Astrocyte of the cerebellum (primary cell): Measurements from ENCODE around the gene RANBP3L.
"Not testable (repeated sequence)": the region's sequence is repeated elsewhere in the genome, so short reads cannot be mapped to it uniquely, and the experiment has no call there.

ENCODE experiments used
- DNase-seq: peaks from one replicate; pipeline ENCODE4 v3.0.0-alpha.2; 2011; ENCODE audit warnings: low read depth
- H3K4me3 ChIP-seq: 2 replicates; pipeline ENCODE4 v1.5.1; 2011; ENCODE audit warnings: mild to moderate bottlenecking, low read depth, low read length, moderate library complexity
- in situ Hi-C: cut with HindIII; loops from 2 replicates; pipeline ENCODE4 v1.10.0; 2017; ENCODE audit warnings: low sequenced_read_pairs
- TF ChIP-seq, protein P1 (sequence below): IDR thresholded peaks from 2 replicates; pipeline ENCODE4 v1.5.1; 2012; ENCODE audit warnings: low read length, low read depth, moderate library complexity, mild to moderate bottlenecking; ENCODE audit errors: missing control alignments

Gene RANBP3L, protein sequence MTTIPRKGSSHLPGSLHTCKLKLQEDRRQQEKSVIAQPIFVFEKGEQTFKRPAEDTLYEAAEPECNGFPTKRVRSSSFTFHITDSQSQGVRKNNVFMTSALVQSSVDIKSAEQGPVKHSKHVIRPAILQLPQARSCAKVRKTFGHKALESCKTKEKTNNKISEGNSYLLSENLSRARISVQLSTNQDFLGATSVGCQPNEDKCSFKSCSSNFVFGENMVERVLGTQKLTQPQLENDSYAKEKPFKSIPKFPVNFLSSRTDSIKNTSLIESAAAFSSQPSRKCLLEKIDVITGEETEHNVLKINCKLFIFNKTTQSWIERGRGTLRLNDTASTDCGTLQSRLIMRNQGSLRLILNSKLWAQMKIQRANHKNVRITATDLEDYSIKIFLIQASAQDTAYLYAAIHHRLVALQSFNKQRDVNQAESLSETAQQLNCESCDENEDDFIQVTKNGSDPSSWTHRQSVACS

DNA sequence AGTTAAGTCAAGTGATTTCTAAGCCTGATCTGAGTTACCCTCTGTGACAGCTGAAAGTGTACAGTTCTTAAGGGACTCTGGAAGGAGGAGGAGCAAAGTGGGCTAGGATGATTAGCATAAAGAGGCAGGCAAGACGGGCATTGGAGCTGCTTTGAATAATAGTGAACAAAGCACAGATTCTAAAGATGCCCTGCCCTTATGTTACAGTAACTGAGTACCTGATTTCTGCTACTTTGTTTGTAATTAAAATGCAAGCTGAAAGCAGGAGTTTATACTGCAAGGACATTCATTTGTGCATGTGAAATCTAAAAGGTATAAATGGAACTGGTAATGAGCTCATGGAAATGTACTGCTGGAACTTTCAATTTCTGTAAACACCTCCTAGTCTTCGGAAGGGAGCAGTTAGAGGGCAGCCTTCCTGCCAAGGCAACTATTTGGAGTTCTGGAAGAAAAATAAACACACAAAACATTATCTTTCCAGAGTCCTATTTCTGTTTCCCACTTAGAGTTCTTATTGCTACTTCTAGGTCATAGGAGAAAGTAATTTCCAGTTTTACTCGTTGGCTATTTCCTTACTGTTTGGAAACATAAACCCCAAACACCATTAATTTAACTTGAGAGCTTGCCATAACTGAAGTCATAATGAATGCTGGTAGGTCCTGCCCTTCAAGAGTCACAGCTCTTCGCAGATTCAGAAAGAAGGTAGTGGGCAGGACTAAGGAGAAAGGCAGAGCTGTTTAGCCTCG is at the start of gene RANBP3L:
Gene RANBP3L, minus strand, starts transcription at position 45 of the 746 bp plus-strand sequence. CDS start 486 bp downstream, outside the sequence.
- no peak for DNase-seq
- in situ Hi-C loops = no loop called here
- peak within 1 kb of the TSS; percentile 22 for H3K4me3 ChIP-seq
- TF ChIP-seq, protein P1, sequence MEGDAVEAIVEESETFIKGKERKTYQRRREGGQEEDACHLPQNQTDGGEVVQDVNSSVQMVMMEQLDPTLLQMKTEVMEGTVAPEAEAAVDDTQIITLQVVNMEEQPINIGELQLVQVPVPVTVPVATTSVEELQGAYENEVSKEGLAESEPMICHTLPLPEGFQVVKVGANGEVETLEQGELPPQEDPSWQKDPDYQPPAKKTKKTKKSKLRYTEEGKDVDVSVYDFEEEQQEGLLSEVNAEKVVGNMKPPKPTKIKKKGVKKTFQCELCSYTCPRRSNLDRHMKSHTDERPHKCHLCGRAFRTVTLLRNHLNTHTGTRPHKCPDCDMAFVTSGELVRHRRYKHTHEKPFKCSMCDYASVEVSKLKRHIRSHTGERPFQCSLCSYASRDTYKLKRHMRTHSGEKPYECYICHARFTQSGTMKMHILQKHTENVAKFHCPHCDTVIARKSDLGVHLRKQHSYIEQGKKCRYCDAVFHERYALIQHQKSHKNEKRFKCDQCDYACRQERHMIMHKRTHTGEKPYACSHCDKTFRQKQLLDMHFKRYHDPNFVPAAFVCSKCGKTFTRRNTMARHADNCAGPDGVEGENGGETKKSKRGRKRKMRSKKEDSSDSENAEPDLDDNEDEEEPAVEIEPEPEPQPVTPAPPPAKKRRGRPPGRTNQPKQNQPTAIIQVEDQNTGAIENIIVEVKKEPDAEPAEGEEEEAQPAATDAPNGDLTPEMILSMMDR = no peak

DNA sequence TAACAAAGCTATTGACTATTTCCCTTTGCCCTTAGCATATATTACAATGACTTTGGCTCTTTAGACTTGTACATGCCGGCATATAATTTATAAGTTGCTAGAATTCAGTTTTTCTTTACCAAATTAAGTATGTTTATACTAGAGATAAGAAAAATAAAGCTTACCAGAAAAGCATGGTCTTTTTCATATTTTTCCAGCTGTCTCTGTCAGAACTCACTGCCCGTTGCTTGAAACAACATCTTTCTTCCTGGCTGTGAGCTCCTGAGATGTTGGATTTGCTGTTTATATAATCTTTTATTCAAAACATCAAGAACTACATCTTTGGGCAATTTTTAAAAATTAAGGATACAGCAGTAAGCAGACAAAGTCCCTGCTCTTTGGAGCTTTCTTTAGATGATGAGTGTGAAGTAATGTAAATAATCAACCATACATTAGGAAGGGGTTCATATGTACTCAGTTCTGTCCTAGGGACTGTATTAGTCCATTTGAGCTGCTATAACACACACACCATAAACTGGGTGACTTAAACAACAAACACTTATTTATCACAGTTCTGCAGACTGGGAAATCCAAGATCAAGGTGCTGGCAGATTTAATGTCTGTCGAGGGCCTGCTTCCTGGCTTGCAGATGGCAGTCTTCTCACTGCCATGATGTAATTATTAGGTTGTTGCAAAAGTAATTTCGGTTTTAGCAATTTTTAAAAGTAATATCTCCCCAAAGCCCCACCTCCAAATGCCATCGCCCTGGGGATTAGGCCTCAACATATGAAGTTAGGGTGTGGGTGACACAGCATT is 45.4 kb upstream of the RANBP3L start:
- TF ChIP-seq, protein P1 = no peak
- H3K4me3 ChIP-seq = no peak overlapping the region
- DNase-seq = no peak
- in situ Hi-C loops = no loop called here

DNA sequence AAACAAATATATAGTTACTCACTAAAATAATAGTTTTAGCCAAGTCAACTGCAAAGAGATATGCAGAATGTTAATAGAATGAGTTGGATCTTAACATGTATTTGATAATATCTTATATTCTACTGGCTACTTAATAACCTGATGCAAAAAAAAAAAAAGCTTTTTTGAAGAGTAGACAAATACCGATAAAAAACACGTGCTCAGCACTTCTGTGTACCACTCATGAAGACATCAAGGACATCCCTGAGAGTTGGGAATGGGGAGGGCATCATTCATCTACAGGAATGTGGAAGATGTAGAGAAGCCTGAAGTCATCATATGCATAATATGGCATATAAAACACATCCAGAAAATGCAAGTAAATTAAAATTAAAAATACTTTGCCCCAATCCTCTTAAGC is 43.2 kb upstream of the RANBP3L start:
- DNase-seq = no peak
- TF ChIP-seq, protein P1 = no peak
- H3K4me3 ChIP-seq = no peak overlapping the region
- in situ Hi-C loops = no loop called here

DNA sequence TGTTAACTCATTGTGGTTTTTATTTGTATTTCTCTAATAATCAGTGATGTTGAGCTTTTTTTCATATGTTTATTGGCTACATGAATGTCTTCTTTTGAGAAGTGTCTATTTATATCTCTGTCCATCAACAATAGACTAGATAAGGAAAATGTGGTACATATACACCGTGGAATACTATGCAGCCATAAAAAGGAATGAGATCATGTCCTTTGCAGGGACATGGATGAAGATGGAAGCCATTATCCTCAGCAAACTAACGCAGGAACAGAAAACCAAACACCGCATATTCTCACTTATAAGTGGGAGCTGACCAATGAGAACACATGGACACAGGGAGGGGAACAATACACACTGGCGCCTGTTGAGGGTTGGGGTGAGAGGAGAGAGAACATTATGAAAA is 40.0 kb upstream of the RANBP3L start:
- in situ Hi-C loops, H3K4me3 ChIP-seq, DNase-seq: not testable (repeated sequence)

DNA sequence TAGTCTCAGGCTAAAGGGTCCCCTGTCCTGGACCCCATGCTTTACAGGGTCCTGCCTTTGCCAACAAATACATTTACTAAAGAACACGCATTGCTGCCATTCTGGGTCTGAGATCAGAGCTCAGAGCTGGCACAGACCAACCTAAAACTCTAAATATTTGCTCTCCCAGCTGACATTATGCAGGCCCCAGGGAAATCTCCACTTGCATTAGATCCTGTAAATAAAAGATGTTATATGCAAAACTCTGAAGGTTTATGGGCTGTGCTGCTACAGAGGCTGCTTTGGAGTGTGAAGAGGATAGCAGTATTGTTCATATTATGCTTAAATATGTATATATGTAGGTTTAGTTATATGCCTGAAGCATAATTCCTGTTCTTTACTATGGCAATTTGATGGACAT is 35.9 kb upstream of the RANBP3L start:
- TF ChIP-seq, protein P1 = no peak
- in situ Hi-C loops = no loop called here
- no peak overlapping the region for H3K4me3 ChIP-seq
- DNase-seq = no peak

DNA sequence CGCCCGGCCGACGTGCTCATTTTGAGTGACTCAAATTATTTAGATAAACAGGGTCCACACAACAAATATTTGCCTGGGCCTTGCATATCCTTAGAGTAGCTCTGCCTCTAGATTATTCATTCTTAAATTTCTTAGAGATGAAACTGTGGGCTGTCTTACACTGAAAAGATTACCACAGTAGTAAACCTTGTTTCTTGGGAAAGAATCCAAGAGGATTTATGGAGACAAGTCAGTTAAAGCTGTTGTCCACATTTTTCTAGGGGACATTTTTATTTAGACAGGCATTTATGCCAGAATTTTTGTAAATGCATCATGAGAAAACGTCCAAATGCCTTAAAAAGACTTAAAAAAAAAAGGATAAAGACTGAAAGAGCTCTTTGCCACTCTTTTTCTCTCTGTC is 32.6 kb upstream of the RANBP3L start:
- no peak overlapping the region for H3K4me3 ChIP-seq
- DNase-seq = no peak
- in situ Hi-C loops = no loop called here
- TF ChIP-seq, protein P1 = no peak

DNA sequence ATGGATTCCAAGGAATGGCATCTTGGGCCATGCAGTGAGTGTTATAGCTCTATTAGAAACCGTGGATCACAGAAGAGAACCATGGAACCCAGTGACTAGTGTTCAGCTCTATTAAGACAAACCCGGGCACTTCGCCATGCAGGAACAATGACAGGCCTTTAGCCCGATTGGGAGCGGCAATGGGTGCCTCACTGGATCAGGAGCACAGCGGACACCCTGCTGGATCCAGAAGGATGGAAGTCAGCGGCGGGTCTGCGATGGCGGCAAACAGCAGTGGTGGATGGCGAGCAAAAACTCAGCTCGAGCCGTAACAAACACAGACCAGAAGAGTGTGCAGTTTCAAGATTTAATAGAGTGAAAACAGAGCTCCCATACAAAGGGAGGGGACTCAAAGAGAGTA is 31.0 kb upstream of the RANBP3L start:
- in situ Hi-C loops, H3K4me3 ChIP-seq, DNase-seq: not testable (repeated sequence)
